Trophoblast cell (in vitro differentiated cells and primary cell): ENCODE measurements around the gene BICRAL.
"Not testable (repeated sequence)": the region's sequence is repeated elsewhere in the genome, so short reads cannot be mapped to it uniquely, and the experiment has no call there.

Experiments
- DNase-seq, 2 donors: peaks; one replicate each; pipeline ENCODE4 v3.0.0-alpha.2; 2016
- H2AFZ ChIP-seq: 2 replicates; pipeline ENCODE4 v1.6.1; 2013; ENCODE audit warnings: low read length, moderate library complexity, mild to moderate bottlenecking; ENCODE audit not compliant: insufficient read depth, poor library complexity
- H2AK5ac ChIP-seq: 2 replicates; pipeline ENCODE4 v1.6.1; 2013; ENCODE audit warnings: mild to moderate bottlenecking, low read length
- H2BK120ac ChIP-seq: 2 replicates; pipeline ENCODE4 v1.6.1; 2013; ENCODE audit warnings: low read length, mild to moderate bottlenecking, moderate library complexity; ENCODE audit not compliant: insufficient read depth, poor library complexity
- H2BK12ac ChIP-seq: 2 replicates; pipeline ENCODE4 v1.6.1; 2013; ENCODE audit warnings: mild to moderate bottlenecking, low read length, moderate library complexity
- H2BK5ac ChIP-seq: 2 replicates; pipeline ENCODE4 v1.6.1; 2013; ENCODE audit warnings: low read length, low read depth, moderate library complexity, mild to moderate bottlenecking; ENCODE audit not compliant: poor library complexity
- H3K14ac ChIP-seq: 2 replicates; pipeline ENCODE4 v1.6.1; 2013; ENCODE audit warnings: mild to moderate bottlenecking, low read length
- H3K18ac ChIP-seq: 2 replicates; pipeline ENCODE4 v1.6.1; 2013; ENCODE audit warnings: mild to moderate bottlenecking, low read length
- H3K23ac ChIP-seq: 2 replicates; pipeline ENCODE4 v1.6.1; 2013; ENCODE audit warnings: low read length
- H3K27ac ChIP-seq: 2 replicates; pipeline ENCODE4 v1.5.1; 2013; ENCODE audit warnings: low read depth, mild to moderate bottlenecking, inconsistent platforms, low read length, moderate library complexity
- H3K27me3 ChIP-seq: 2 replicates; pipeline ENCODE4 v1.6.1; 2013; ENCODE audit warnings: inconsistent platforms, mild to moderate bottlenecking, low read length, moderate library complexity; ENCODE audit not compliant: insufficient read depth
- H3K36me3 ChIP-seq, 2 experiments: 1 replicate in 1 of 2; 2 replicates in 1 of 2; pipeline ENCODE4 v1.6.1; 2013; ENCODE audit warnings: low read length in 2 of 2, mild to moderate bottlenecking in 2 of 2, moderate library complexity in 1 of 2; ENCODE audit not compliant: insufficient read depth in 2 of 2, control insufficient read depth in 1 of 2
- H3K4ac ChIP-seq: 2 replicates; pipeline ENCODE4 v1.6.1; 2013; ENCODE audit warnings: low read depth, mild to moderate bottlenecking, low read length, moderate library complexity
- H3K4me1 ChIP-seq, 2 experiments: 1 replicate in 1 of 2; 2 replicates in 1 of 2; pipeline ENCODE4 v1.6.1; 2013; ENCODE audit warnings: low read length in 2 of 2, mild to moderate bottlenecking in 2 of 2, moderate library complexity in 1 of 2; ENCODE audit not compliant: insufficient read depth in 2 of 2, control insufficient read depth in 1 of 2
- H3K4me2 ChIP-seq: 2 replicates; pipeline ENCODE4 v1.6.1; 2013; ENCODE audit warnings: inconsistent platforms, mild to moderate bottlenecking, low read length, moderate library complexity
- H3K4me3 ChIP-seq: 2 replicates; pipeline ENCODE4 v1.5.1; 2013; ENCODE audit warnings: mild to moderate bottlenecking, low read depth, low read length, inconsistent platforms
- H3K79me1 ChIP-seq: one replicate; pipeline ENCODE4 v1.6.1; 2013; ENCODE audit warnings: low read length
- H3K79me2 ChIP-seq: 2 replicates; pipeline ENCODE4 v1.6.1; 2013; ENCODE audit warnings: low read length, mild to moderate bottlenecking; ENCODE audit not compliant: control insufficient read depth, insufficient read depth, poor library complexity
- H3K9ac ChIP-seq: 2 replicates; pipeline ENCODE4 v1.6.1; 2013; ENCODE audit warnings: mild to moderate bottlenecking, low read length
- H3K9me3 ChIP-seq: 2 replicates; pipeline ENCODE4 v1.6.1; 2013; ENCODE audit warnings: low read depth, mild to moderate bottlenecking, control low read depth, inconsistent platforms, low read length; ENCODE audit not compliant: insufficient read depth
- H4K12ac ChIP-seq: 2 replicates; pipeline ENCODE4 v1.6.1; 2013; ENCODE audit warnings: low read depth, mild to moderate bottlenecking, low read length, moderate library complexity
- H4K8ac ChIP-seq: 2 replicates; pipeline ENCODE4 v1.6.1; 2013; ENCODE audit warnings: low read depth, mild to moderate bottlenecking, low read length, moderate library complexity
- H4K91ac ChIP-seq: one replicate; pipeline ENCODE4 v1.6.1; 2013; ENCODE audit warnings: low read depth, mild to moderate bottlenecking, low read length, moderate library complexity
- WGBS: extraction: QIAGEN DNeasy Blood & Tissue Kit; methylation state at CpG from one replicate; pipeline ENCODE4 v1.1.7; 2013; ENCODE audit warnings: missing lambda C conversion rate; ENCODE audit not compliant: insufficient read length, insufficient coverage; ENCODE audit errors: extremely low coverage; 5-methylcytosine and 5-hydroxymethylcytosine counted together

The BICRAL gene

GRCh38 chr6:42769836-42770235 lies 12.0 kb upstream of the BICRAL start:
- no peak overlapping the region for H3K27ac ChIP-seq
- H3K9ac ChIP-seq: no peak overlapping the region
- H3K4ac ChIP-seq: no peak overlapping the region
- peaks cover 4 to 10% of the 10 kb centered on the region in 2 experiments for H3K4me1 ChIP-seq
- H4K12ac ChIP-seq: no peak overlapping the region
- no peak overlapping the region for H2BK12ac ChIP-seq
- no peak overlapping the region for H4K91ac ChIP-seq
- no CpG with 5 or more reads among the region's 2 CpGs for WGBS
- H2AFZ ChIP-seq: no peak overlapping the region
- H3K9me3 ChIP-seq: no peaks in the 10 kb centered on the region
- H3K79me2 ChIP-seq: no peaks in the 10 kb centered on the region
- H3K79me1 ChIP-seq: no peaks in the 10 kb centered on the region
- no peak overlapping the region for H4K8ac ChIP-seq
- H2BK120ac ChIP-seq: no peak overlapping the region
- H2BK5ac ChIP-seq: no peak overlapping the region
- no peaks in the 10 kb centered on the region for H3K36me3 ChIP-seq
- no peak overlapping the region for H3K4me2 ChIP-seq
- no peak overlapping the region for H3K18ac ChIP-seq
- no peak overlapping the region for H2AK5ac ChIP-seq
- no peak overlapping the region for H3K14ac ChIP-seq
- no peak for DNase-seq
- no peak overlapping the region for H3K4me3 ChIP-seq
- H3K23ac ChIP-seq: no peak overlapping the region
- H3K27me3 ChIP-seq: no peaks in the 10 kb centered on the region

GRCh38 chr6:42771741-42772100 lies 10.1 kb upstream of the BICRAL start:
- no peak for DNase-seq
- H2BK12ac ChIP-seq: no peak overlapping the region
- no peak overlapping the region for H3K14ac ChIP-seq
- no peak overlapping the region for H2AK5ac ChIP-seq
- H4K91ac ChIP-seq: no peak overlapping the region
- no peaks in the 10 kb centered on the region for H3K27me3 ChIP-seq
- H3K23ac ChIP-seq: no peak overlapping the region
- H3K4ac ChIP-seq: no peak overlapping the region
- H3K79me1 ChIP-seq: no peaks in the 10 kb centered on the region
- H3K4me3 ChIP-seq: no peak overlapping the region
- no peak overlapping the region for H4K12ac ChIP-seq
- H4K8ac ChIP-seq: no peak overlapping the region
- no peaks in the 10 kb centered on the region for H3K9me3 ChIP-seq
- H3K9ac ChIP-seq: no peak overlapping the region
- WGBS: no CpG with 5 or more reads among the region's 3 CpGs
- no peaks in the 10 kb centered on the region for H3K79me2 ChIP-seq
- no peaks in the 10 kb centered on the region for H3K36me3 ChIP-seq
- H2AFZ ChIP-seq: no peak overlapping the region
- H3K27ac ChIP-seq: no peak overlapping the region
- H3K4me2 ChIP-seq: no peak overlapping the region
- no peak overlapping the region for H3K18ac ChIP-seq
- no peak overlapping the region for H2BK5ac ChIP-seq
- H2BK120ac ChIP-seq: no peak overlapping the region
- H3K4me1 ChIP-seq: peaks cover 4 to 10% of the 10 kb centered on the region in 2 experiments

- DNase-seq: no peak
- no peak overlapping the region for H3K27ac ChIP-seq
- H2AFZ ChIP-seq: no peak overlapping the region
- no CpG with 5 or more reads among the region's 4 CpGs for WGBS
- no peak overlapping the region for H4K8ac ChIP-seq
- H3K14ac ChIP-seq: no peak overlapping the region
- no peak overlapping the region for H2AK5ac ChIP-seq
- no peak overlapping the region for H2BK120ac ChIP-seq
- no peak overlapping the region for H2BK5ac ChIP-seq
- H3K4me3 ChIP-seq: no peak overlapping the region
- no peak overlapping the region for H3K9ac ChIP-seq
- no peak overlapping the region for H4K12ac ChIP-seq
- no peak overlapping the region for H4K91ac ChIP-seq
- H2BK12ac ChIP-seq: no peak overlapping the region
- H3K23ac ChIP-seq: no peak overlapping the region
- no peaks in the 10 kb centered on the region for H3K79me2 ChIP-seq
- no peaks in the 10 kb centered on the region for H3K36me3 ChIP-seq
- no peak overlapping the region for H3K18ac ChIP-seq
- H3K4ac ChIP-seq: no peak overlapping the region
- H3K4me1 ChIP-seq: peaks cover 7% of the 10 kb centered on the region in 2 experiments
- H3K9me3 ChIP-seq: no peaks in the 10 kb centered on the region
- no peaks in the 10 kb centered on the region for H3K27me3 ChIP-seq
- H3K4me2 ChIP-seq: no peak overlapping the region
- H3K79me1 ChIP-seq: peaks cover 1% of the 10 kb centered on the region
Measured at GRCh38 chr6:42774201-42774600, 7.7 kb upstream of the BICRAL start.

GRCh38 chr6:42774821-42775487 lies 6.9 kb upstream of the BICRAL start:
- DNase-seq: peak; percentile 71 to 77
- H2BK120ac ChIP-seq, H2BK12ac ChIP-seq, H3K4me3 ChIP-seq, H3K9me3 ChIP-seq, H2AFZ ChIP-seq, H3K4me1 ChIP-seq, H2AK5ac ChIP-seq, H3K4me2 ChIP-seq, H3K14ac ChIP-seq, H3K23ac ChIP-seq, H3K79me1 ChIP-seq, H4K8ac ChIP-seq, H3K27ac ChIP-seq, H3K4ac ChIP-seq, H3K18ac ChIP-seq, H3K79me2 ChIP-seq, H3K27me3 ChIP-seq, H3K36me3 ChIP-seq, H3K9ac ChIP-seq, H4K12ac ChIP-seq, H2BK5ac ChIP-seq, H4K91ac ChIP-seq: not testable (repeated sequence)
- no CpG with 5 or more reads among the region's 10 CpGs for WGBS
